HCT116 (cell line): ENCODE measurements around the gene MXD3. TPM values are rescaled to one million over a fixed set of nuclear protein-coding genes. Genes with fewer than 3 reads are reported as not detected.

Experiments
- ATAC-seq: fragments of 200-7000 bp; cut with Tn5 transposase; 2 replicates; pipeline ENCODE4 v1.9.1; 2020; ENCODE audit warnings: mild to moderate bottlenecking, moderate library complexity
- BruUV-seq: library from RNA; stranded (reverse); fragments of 400-500 nt; replicated peaks from 2 replicates; lab custom pipeline; 2021; lab: Mats Ljungman, UMichigan
- CTCF ChIA-PET: fragments of 300-600 bp; sonication (Branson Sonifier 250); formaldehyde crosslinking; loops from one replicate; lab custom pipeline; 2021; ENCODE audit warnings: antibody characterized with exemption; lab: Charles Lee
- POLR2A ChIA-PET: fragments of 300-600, 350-600 bp; sonication (Branson Sonifier 250); formaldehyde crosslinking; loops from one replicate; lab custom pipeline; 2021; ENCODE audit warnings: antibody characterized with exemption; lab: Charles Lee
- RAD21 ChIA-PET, 2 experiments: fragments of 300-600 bp; sonication (Branson Sonifier 250); formaldehyde crosslinking; loops; one replicate each; lab custom pipeline; 2023; ENCODE audit warnings: low total read pairs in 2 of 2; ENCODE audit not compliant: uncharacterized antibody in 2 of 2, unreplicated experiment in 2 of 2, low non-redundant PET in 1 of 2; lab: Charles Lee
- DNase-seq: peaks from one replicate; pipeline ENCODE4 v3.0.0-alpha.2; 2010; ENCODE audit warnings: low read depth, low spot score
- H2AFZ ChIP-seq: fragments of 200-600 bp; shearing (Covaris generic), sonication (generic); 2 replicates; pipeline ENCODE4 v1.6.1; 2017; ENCODE audit warnings: low read depth, mixed run types, mixed read lengths, antibody characterized with exemption, low read length; ENCODE audit not compliant: poor library complexity, severe bottlenecking
- H3K27ac ChIP-seq: 2 replicates; pipeline ENCODE4 v1.5.1; 2012; ENCODE audit warnings: low read depth, low read length
- H3K27me3 ChIP-seq: fragments of 200-600 bp; sonication (generic); 2 replicates; pipeline ENCODE4 v1.6.1; 2016; ENCODE audit warnings: mixed run types, low read length, mixed read lengths; ENCODE audit not compliant: insufficient read depth
- H3K36me3 ChIP-seq, 2 experiments: fragments of 200-500 bp in 1 of 2; fragments of 200-600 bp in 1 of 2; sonication (Bioruptor generic) in 1 of 2; sonication (generic) in 1 of 2; 2 replicates each; pipeline versions ENCODE4 v1.5.1 to v1.6.1; 2014 to 2016; ENCODE audit warnings: low read length in 2 of 2, inconsistent platforms in 1 of 2, mixed read lengths in 1 of 2, mixed run types in 1 of 2; ENCODE audit not compliant: insufficient read depth in 2 of 2, control insufficient read depth in 1 of 2
- H3K4me1 ChIP-seq, 2 experiments: fragments of 200-600 bp in 1 of 2; sonication (generic) in 1 of 2; 2 replicates each; pipeline versions ENCODE4 v1.5.1 to v1.6.1; 2012 to 2017; ENCODE audit warnings: low read length in 2 of 2, inconsistent platforms in 1 of 2, mild to moderate bottlenecking in 1 of 2, mixed read lengths in 1 of 2, mixed run types in 1 of 2, moderate library complexity in 1 of 2; ENCODE audit not compliant: insufficient read depth in 2 of 2, control insufficient read depth in 1 of 2
- H3K4me2 ChIP-seq: fragments of 200-600 bp; sonication (generic); 2 replicates; pipeline ENCODE4 v1.6.1; 2017; ENCODE audit warnings: mixed run types, low read length, mixed read lengths
- H3K4me3 ChIP-seq, 2 experiments: fragments of 200-600 bp in 1 of 2; sonication (generic) in 1 of 2; replicated peaks in 1 of 2; 2 replicates each; pipeline ENCODE4 v1.5.1; 2011 to 2016; ENCODE audit warnings: low read length in 2 of 2, control low read depth in 1 of 2, low read depth in 1 of 2, mild to moderate bottlenecking in 1 of 2, mixed read lengths in 1 of 2, mixed run types in 1 of 2
- H3K79me2 ChIP-seq: fragments of 200-600 bp; sonication (generic); 2 replicates; pipeline ENCODE4 v1.6.1; 2017; ENCODE audit warnings: mild to moderate bottlenecking, mixed run types, low read length, moderate library complexity, mixed read lengths; ENCODE audit not compliant: insufficient read depth
- H3K9ac ChIP-seq: fragments of 200-600 bp; sonication (generic); 2 replicates; pipeline ENCODE4 v1.6.1; 2016; ENCODE audit warnings: low read length, mixed read lengths
- H3K9me2 ChIP-seq: fragments of 200-600 bp; sonication (generic), shearing (Covaris generic); 2 replicates; pipeline ENCODE4 v1.6.1; 2017; ENCODE audit warnings: mixed run types, mild to moderate bottlenecking, moderate library complexity; ENCODE audit not compliant: insufficient read depth
- H3K9me3 ChIP-seq, 2 experiments: fragments of 200-500 bp in 1 of 2; fragments of 200-600 bp in 1 of 2; sonication (Bioruptor generic) in 1 of 2; sonication (generic) in 1 of 2; 2 replicates each; pipeline ENCODE4 v1.6.1; 2014 to 2017; ENCODE audit warnings: low read length in 2 of 2, mixed read lengths in 2 of 2, inconsistent platforms in 1 of 2, low read depth in 1 of 2, mild to moderate bottlenecking in 1 of 2, mixed run types in 1 of 2, moderate library complexity in 1 of 2; ENCODE audit not compliant: control insufficient read depth in 1 of 2, insufficient read depth in 1 of 2
- H4K20me1 ChIP-seq: fragments of 200-600 bp; sonication (generic), shearing (Covaris generic); 2 replicates; pipeline ENCODE4 v1.6.1; 2017; ENCODE audit warnings: mixed run types, mild to moderate bottlenecking, moderate library complexity; ENCODE audit not compliant: insufficient read depth
- ELF1 ChIP-seq: IDR thresholded peaks from 2 replicates; pipeline ENCODE4 v1.6.1; 2012; ENCODE audit warnings: low read depth, borderline replicate concordance
- JUND ChIP-seq: IDR thresholded peaks from 2 replicates; pipeline ENCODE4 v1.6.1; 2012
- POLR2AphosphoS5 ChIP-seq: IDR thresholded peaks from 2 replicates; pipeline ENCODE4 v1.6.1; 2011; ENCODE audit warnings: mild to moderate bottlenecking, low read depth, low read length, moderate library complexity
- intact Hi-C: fragments of 100-400 bp; cut with micrococcal nuclease; formaldehyde crosslinking; loops from 2 replicates; pipeline ENCODE4 v1.10.0; 2022
- total RNA-seq: library from RNA; stranded (reverse); gene quantifications from one replicate; pipeline ENCODE4 v1.2.1, GENCODE V29; 2021; ENCODE audit not compliant: unreplicated experiment

MXD3 gene
- total RNA-seq, 1 experiment from 2014 or later, result 37.6 TPM

DNA sequence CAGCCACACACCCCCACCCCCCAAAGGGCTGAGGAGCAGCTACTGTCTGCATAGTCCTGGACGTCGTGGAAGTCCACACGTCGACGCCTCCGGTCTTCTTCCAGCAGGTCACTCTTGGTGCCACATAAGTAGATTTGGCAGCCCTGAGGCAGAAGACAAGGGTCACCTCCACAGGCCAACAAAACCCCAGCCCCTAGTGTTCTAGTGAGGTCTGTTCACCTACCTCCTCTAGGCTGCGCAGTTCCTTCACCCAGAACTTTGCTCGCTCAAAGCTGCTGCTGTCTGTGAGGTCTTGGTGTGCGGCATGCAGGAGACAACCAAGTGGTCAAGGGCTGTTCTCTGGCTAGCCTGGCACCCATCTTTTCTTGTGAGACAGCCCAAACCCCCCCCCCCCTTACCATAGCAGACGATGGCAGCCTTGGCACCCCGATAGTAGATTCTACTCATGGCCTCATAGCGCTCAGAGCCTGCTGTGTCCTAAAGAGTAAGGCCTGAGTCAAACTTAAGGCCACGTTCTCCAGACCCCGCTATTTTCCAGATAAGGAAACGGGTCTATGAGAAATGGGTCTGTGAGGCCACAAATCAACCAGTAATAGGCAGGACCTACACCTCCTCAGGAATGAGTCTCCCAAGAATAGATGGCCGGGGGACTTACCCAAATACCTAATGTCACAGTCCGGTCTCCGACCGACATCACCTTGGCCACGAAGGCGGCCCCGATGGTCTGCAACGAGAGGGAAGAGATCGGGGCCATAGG lies 9.2 kb downstream of the MXD3 start:
- RAD21 ChIA-PET, result no interaction called here
- H4K20me1 ChIP-seq, result peaks cover 8% of the 10 kb centered on the region; the same call in 1 of the 2 replicates

DNA sequence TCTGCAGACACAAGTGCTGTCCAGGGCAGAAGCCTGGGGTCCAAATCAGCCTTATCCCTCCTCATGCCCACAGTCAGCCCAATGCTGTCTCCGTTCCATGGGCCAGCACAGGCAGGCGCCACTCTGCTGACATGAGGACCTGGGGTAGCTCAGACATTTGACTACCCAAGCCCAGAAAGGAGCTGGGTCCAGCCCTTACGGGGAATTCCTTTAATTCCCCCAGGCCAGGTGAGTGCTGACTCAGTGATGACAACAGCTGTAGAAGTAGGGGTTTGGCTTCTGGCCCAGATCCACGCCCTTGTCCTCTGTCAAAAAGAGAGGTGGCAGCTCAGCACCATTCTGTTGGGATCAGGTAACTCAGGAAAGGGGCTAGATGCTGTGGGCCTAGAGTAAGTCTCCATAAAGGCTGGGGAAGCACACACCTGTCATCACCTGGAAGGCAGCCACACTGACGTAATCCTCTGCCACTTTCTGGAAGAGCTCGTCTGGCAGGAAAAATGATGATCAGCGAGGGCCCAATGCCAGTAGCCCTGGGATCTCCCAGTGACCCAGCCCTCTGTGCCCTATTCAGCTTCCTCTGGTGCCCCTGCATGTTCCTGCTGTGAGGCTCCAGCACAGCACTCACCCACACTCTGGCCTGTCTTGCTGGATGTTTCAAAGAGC lies 10.1 kb downstream of the MXD3 start:
- Histone ChIP-seq H3K9ac (peak overlapping the region; percentile 30), H3K9me2 (no peaks in the 10 kb centered on the region), H3K27me3 (no peaks in the 10 kb centered on the region), H3K4me2 (peak overlapping the region; percentile 92), H3K4me1 (peaks cover 19 to 63% of the 10 kb centered on the region in 2 experiments), H3K4me3 (no peak overlapping the region), H3K9me3 (no peaks in the 10 kb centered on the region), H3K27ac (peak overlapping the region; percentile 13), H2AFZ (no peak overlapping the region), H3K36me3 (peaks cover 8 to 9% of the 10 kb centered on the region in 2 experiments; a peak in 2 of 4 replicates), H3K79me2 (peaks cover 28% of the 10 kb centered on the region), H4K20me1 (peaks cover 8% of the 10 kb centered on the region; the same call in 1 of the 2 replicates)
- RAD21 ChIA-PET, result no interaction called here
- DNase-seq (no peak), ATAC-seq (peak; percentile 21)
- peak; percentile 51 for TF ChIP-seq POLR2AphosphoS5
- no peak for TF ChIP-seq ELF1
- BruUV-seq, result no TSS peak
- POLR2A ChIA-PET, result interaction anchor here (0.9 to 1.0 kb wide), 3 partner anchors 125 to 177 kb away, joined by 3 read pairs; partner anchors contain the start of gene GRK6
- CTCF ChIA-PET, result interaction anchor here (0.9 to 2.2 kb wide), 4 partner anchors 8 to 177 kb away, joined by 3 to 17 read pairs (median 3); no protein-coding TSS in a partner anchor
- intact Hi-C loops, result loop anchor here (2.0 to 10.0 kb wide), 3 partner anchors 187 to 647 kb away; no protein-coding TSS in a partner anchor

More for the DNA sequence above, 9.2 kb downstream of the MXD3 start:
- peak overlapping the region; percentile 88 to 99 for H3K4me3 ChIP-seq
- peaks cover 8 to 14% of the 10 kb centered on the region in 2 experiments; a peak in 2 of 4 replicates for H3K36me3 ChIP-seq
- H2AFZ ChIP-seq, result no peak overlapping the region
- POLR2A ChIA-PET, result interaction anchor here (0.9 to 1.0 kb wide), 2 partner anchors 146 to 178 kb away, joined by 3 read pairs; no protein-coding TSS in a partner anchor
- H3K4me1 ChIP-seq, result peaks cover 19 to 63% of the 10 kb centered on the region in 2 experiments
- no peaks in the 10 kb centered on the region for H3K9me2 ChIP-seq
- no peak for ATAC-seq
- CTCF ChIA-PET, result interaction anchor here (2.2 kb wide), 1 partner anchor 8 kb away, joined by 17 read pairs; no protein-coding TSS in a partner anchor
- TF ChIP-seq JUND, result no peak
- 0 out of 2 replicates have a peak, but pooled peaks have one; percentile 9 for TF ChIP-seq POLR2AphosphoS5
- TF ChIP-seq, all 23 proteins: peak for 1
- DNase-seq, result no peak
- BruUV-seq, result no TSS peak
- peak overlapping the region; percentile 13 for H3K27ac ChIP-seq
- H3K4me2 ChIP-seq, result peak overlapping the region; percentile 92
- peak overlapping the region; percentile 99 for H3K9ac ChIP-seq
- intact Hi-C loops, result loop anchor here (5.0 to 10.0 kb wide), 2 partner anchors 200 to 648 kb away; no protein-coding TSS in a partner anchor
- peaks cover 28% of the 10 kb centered on the region for H3K79me2 ChIP-seq
- H3K27me3 ChIP-seq, result no peaks in the 10 kb centered on the region
- no peaks in the 10 kb centered on the region for H3K9me3 ChIP-seq
